ENCODE results near the gene MEF2B.
"Not testable (repeated sequence)": the region's sequence is repeated elsewhere in the genome, so short reads cannot be mapped to it uniquely, and the experiment has no call there.

Gene MEF2B

GRCh38 chr19:19137556-19138108, 32.4 kb downstream of the MEF2B start:
- Histone ChIP-seq H3K4me3 (ENCODE audit: low read length) (peak overlapping the region; percentile 73), H3F3A (ENCODE audit: insufficient read depth, low read length) (no peaks in the 10 kb centered on the region), H3K9me3 (replicated peaks; ENCODE audit: insufficient read depth, low read length) (no peaks in the 10 kb centered on the region), H2AFZ (ENCODE audit: low read length) (peak overlapping the region; percentile 87), H3K79me2 (ENCODE audit: low read length) (peaks cover 11% of the 10 kb centered on the region), H3K27ac (ENCODE audit: low read length) (no peak overlapping the region), H3K36me3 (replicated peaks; ENCODE audit: insufficient read depth, low read length) (no peaks in the 10 kb centered on the region), H3K9me2 (replicated peaks; ENCODE audit: insufficient read depth, low read length) (no peaks in the 10 kb centered on the region), H3K9ac (ENCODE audit: low read length) (peak overlapping the region; percentile 71), H3K27me3 (replicated peaks; ENCODE audit: insufficient read depth, low read length) (no peaks in the 10 kb centered on the region), H3K4me2 (ENCODE audit: low read depth, low read length) (peak overlapping the region; percentile 97), H3K4me1 (ENCODE audit: low read length) (peaks cover 5% of the 10 kb centered on the region), H4K20me1 (ENCODE audit: insufficient read depth, low read length) (no peaks in the 10 kb centered on the region)
- no peak for DNase-seq
- no peak for TF ChIP-seq EZH2 (optimal IDR thresholded peaks at IDR 0.05; ENCODE audit: low read depth, low read length)
- TF ChIP-seq EZH2phosphoT487 (IDR thresholded peaks at IDR 0.05; ENCODE audit: low read length): no peak
- no peak for TF ChIP-seq CTCF (IDR thresholded peaks at IDR 0.05; ENCODE audit: low read length)

GRCh38 chr19:19135713-19136112, 34.4 kb downstream of the MEF2B start:
- not testable (repeated sequence) for H3F3A ChIP-seq (ENCODE audit: insufficient read depth, low read length); H2AFZ ChIP-seq (ENCODE audit: low read length); H3K36me3 ChIP-seq (replicated peaks; ENCODE audit: insufficient read depth, low read length); H3K4me3 ChIP-seq (ENCODE audit: low read length); H3K9me3 ChIP-seq (replicated peaks; ENCODE audit: insufficient read depth, low read length); H3K27me3 ChIP-seq (replicated peaks; ENCODE audit: insufficient read depth, low read length); DNase-seq; H3K27ac ChIP-seq (ENCODE audit: low read length); H3K9me2 ChIP-seq (replicated peaks; ENCODE audit: insufficient read depth, low read length); H3K4me2 ChIP-seq (ENCODE audit: low read depth, low read length); H4K20me1 ChIP-seq (ENCODE audit: insufficient read depth, low read length); H3K9ac ChIP-seq (ENCODE audit: low read length); H3K4me1 ChIP-seq (ENCODE audit: low read length)
- peaks cover 11% of the 10 kb centered on the region for H3K79me2 ChIP-seq (ENCODE audit: low read length)

GRCh38 chr19:19134687-19135158, 35.3 kb downstream of the MEF2B start:
- no peaks in the 10 kb centered on the region for H3K27me3 ChIP-seq (replicated peaks; ENCODE audit: insufficient read depth, low read length)
- peak overlapping the region; percentile 48; the same call in 1 of the 2 replicates for H3K4me2 ChIP-seq (ENCODE audit: low read depth, low read length)
- DNase-seq: peak; percentile 58
- TF ChIP-seq CTCF (IDR thresholded peaks at IDR 0.05; ENCODE audit: low read length) (peak; percentile 22; the same call in 1 of the 2 replicates), EZH2 (optimal IDR thresholded peaks at IDR 0.05; ENCODE audit: low read depth, low read length) (no peak)
- H3K9ac ChIP-seq (ENCODE audit: low read length): peak overlapping the region; percentile 7; the same call in 1 of the 2 replicates
- H3K79me2 ChIP-seq (ENCODE audit: low read length): peaks cover 11% of the 10 kb centered on the region
- H3K36me3 ChIP-seq (replicated peaks; ENCODE audit: insufficient read depth, low read length): no peaks in the 10 kb centered on the region
- H2AFZ ChIP-seq (ENCODE audit: low read length): no peak overlapping the region
- H3K9me3 ChIP-seq (replicated peaks; ENCODE audit: insufficient read depth, low read length): no peaks in the 10 kb centered on the region
- H3F3A ChIP-seq (ENCODE audit: insufficient read depth, low read length): no peaks in the 10 kb centered on the region
- peaks cover 5% of the 10 kb centered on the region for H3K4me1 ChIP-seq (ENCODE audit: low read length)
- H3K27ac ChIP-seq (ENCODE audit: low read length): no peak overlapping the region
- H4K20me1 ChIP-seq (ENCODE audit: insufficient read depth, low read length): no peaks in the 10 kb centered on the region
- H3K9me2 ChIP-seq (replicated peaks; ENCODE audit: insufficient read depth, low read length): no peaks in the 10 kb centered on the region
- peak overlapping the region; percentile 36 for H3K4me3 ChIP-seq (ENCODE audit: low read length)

- no peak overlapping the region for H3K27ac ChIP-seq (ENCODE audit: low read length)
- H3K4me2 ChIP-seq (ENCODE audit: low read depth, low read length): no peak overlapping the region
- H3K9me3 ChIP-seq (replicated peaks; ENCODE audit: insufficient read depth, low read length): no peaks in the 10 kb centered on the region
- H3K9me2 ChIP-seq (replicated peaks; ENCODE audit: insufficient read depth, low read length): no peaks in the 10 kb centered on the region
- H3F3A ChIP-seq (ENCODE audit: insufficient read depth, low read length): no peaks in the 10 kb centered on the region
- H3K4me1 ChIP-seq (ENCODE audit: low read length): peaks cover 5% of the 10 kb centered on the region
- no peak overlapping the region for H2AFZ ChIP-seq (ENCODE audit: low read length)
- no peak overlapping the region for H3K9ac ChIP-seq (ENCODE audit: low read length)
- H3K79me2 ChIP-seq (ENCODE audit: low read length): peaks cover 11% of the 10 kb centered on the region
- H3K27me3 ChIP-seq (replicated peaks; ENCODE audit: insufficient read depth, low read length): no peaks in the 10 kb centered on the region
- no peaks in the 10 kb centered on the region for H3K36me3 ChIP-seq (replicated peaks; ENCODE audit: insufficient read depth, low read length)
- no peaks in the 10 kb centered on the region for H4K20me1 ChIP-seq (ENCODE audit: insufficient read depth, low read length)
- TF ChIP-seq CTCF (IDR thresholded peaks at IDR 0.05; ENCODE audit: low read length) (no peak), EZH2phosphoT487 (IDR thresholded peaks at IDR 0.05; ENCODE audit: low read length) (no peak), EZH2 (optimal IDR thresholded peaks at IDR 0.05; ENCODE audit: low read depth, low read length) (no peak)
- no peak overlapping the region for H3K4me3 ChIP-seq (ENCODE audit: low read length)
- DNase-seq: no peak
Measured at GRCh38 chr19:19133985-19134384, 36.1 kb downstream of the MEF2B start.

Measured in MM.1S (cell line).